ENCODE measurements around the gene PSMG4. TPM values are rescaled to one million over a fixed set of nuclear protein-coding genes. Genes with fewer than 3 reads are reported as not detected.

The PSMG4 gene
- total and polyA plus RNA-seq, 2 of the 8 experiments (the other 6 are each of a cell fraction or from before 2014, with no cell fraction given), result 40.6 to 113 TPM

DNA sequence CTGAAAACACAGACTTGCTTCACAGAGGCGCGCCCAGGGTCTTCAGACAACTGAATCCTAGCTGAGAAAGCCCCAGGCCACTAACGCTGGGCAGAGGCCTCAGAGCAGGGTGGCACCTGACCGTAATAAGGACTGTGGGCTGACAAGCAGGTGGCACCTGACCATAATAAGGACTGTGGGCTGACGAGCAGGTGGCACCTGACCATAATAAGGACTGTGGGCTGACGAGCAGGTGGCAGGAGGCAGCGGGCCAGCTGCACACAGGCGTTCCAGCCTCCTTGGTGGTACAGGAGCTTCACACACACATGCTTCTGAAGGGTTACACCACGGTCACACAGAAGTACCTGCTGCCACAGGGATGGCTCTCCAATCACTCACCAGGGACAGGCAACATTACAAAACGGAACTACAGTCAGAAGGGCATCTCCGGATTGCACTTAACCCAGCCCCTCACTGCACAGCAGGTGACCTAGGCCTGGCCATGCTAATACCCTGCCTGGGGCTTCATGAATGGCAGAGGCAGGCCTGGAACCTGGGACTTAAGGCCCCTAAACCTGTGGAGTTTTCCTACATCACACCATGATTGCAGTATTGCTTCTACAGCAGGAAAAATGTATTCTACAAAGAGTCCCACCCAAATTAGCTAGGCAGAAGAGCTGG, 50.8 kb downstream of the PSMG4 start:
- no peak overlapping the region for H3K4ac ChIP-seq (replicated peaks; ENCODE audit: insufficient read length, low read depth, low read length)
- no peak overlapping the region for H3K27ac ChIP-seq (ENCODE audit: low read depth, low read length)
- H3K79me2 ChIP-seq (ENCODE audit: control insufficient read depth in 1 of 2, insufficient read depth in 2 of 2, low read length in 2 of 2), result no peaks in the 10 kb centered on the region
- peaks cover 10% of the 10 kb centered on the region; the same call in 1 of the 2 replicates for H3K79me1 ChIP-seq (ENCODE audit: low read depth, low read length)
- DNase-seq (ENCODE audit: low read depth in 1 of 2, low spot score in 2 of 2), result no peak
- no peak for FAIRE-seq
- H3K4me1 ChIP-seq (replicated peaks in 1 of 4; ENCODE audit: control insufficient read depth in 3 of 4, insufficient read depth in 4 of 4, low read length in 3 of 4), result peaks cover 0 to 5% (median 2%) of the 10 kb centered on the region in 4 experiments; a peak in 3 of 7 replicates
- H3K23ac ChIP-seq (ENCODE audit: insufficient read length), result no peak overlapping the region
- H2BK20ac ChIP-seq (ENCODE audit: low read length), result no peak overlapping the region
- no peak overlapping the region for H3K56ac ChIP-seq (replicated peaks; ENCODE audit: insufficient read length, low read depth, low read length)
- no peak overlapping the region for H2BK5ac ChIP-seq (ENCODE audit: low read depth, low read length)
- H3K36me3 ChIP-seq (ENCODE audit: control insufficient read depth in 2 of 4, insufficient read depth in 4 of 4, low read length in 3 of 4), result no peaks in the 10 kb centered on the region
- CTCF ChIA-PET (ENCODE audit: partially characterized antibody), result interaction anchor here (0.6 to 1.2 kb wide), 3 partner anchors 8 to 84 kb away, joined by 3 to 4 read pairs (median 4); no protein-coding TSS in a partner anchor
- H2AK5ac ChIP-seq (ENCODE audit: low read depth, low read length), result no peak overlapping the region
- no peak overlapping the region for H3K4me2 ChIP-seq (ENCODE audit: insufficient read depth in 1 of 2, low read depth in 2 of 2, low read length in 2 of 2)
- no peaks in the 10 kb centered on the region for H3K27me3 ChIP-seq (replicated peaks in 1 of 4; ENCODE audit: control insufficient read depth in 3 of 4, extremely low read depth in 1 of 4, insufficient read depth in 3 of 4, low read length in 3 of 4)
- H4K5ac ChIP-seq (ENCODE audit: insufficient read length, low read depth, low read length), result no peak overlapping the region
- no peak overlapping the region for H3K4me3 ChIP-seq (ENCODE audit: extremely low read depth in 1 of 4, insufficient read depth in 2 of 4, low read depth in 3 of 4, low read length in 4 of 4)
- no peak overlapping the region for H2BK12ac ChIP-seq (ENCODE audit: low read depth, low read length)
- no peak overlapping the region for H4K91ac ChIP-seq (replicated peaks; ENCODE audit: insufficient read length, low read length)
- H3K23me2 ChIP-seq (ENCODE audit: low read depth, low read length), result no peaks in the 10 kb centered on the region
- no peak overlapping the region for H3K18ac ChIP-seq (ENCODE audit: extremely low read depth, low read length)
- no peaks in the 10 kb centered on the region for H3K9me3 ChIP-seq (ENCODE audit: insufficient read depth in 2 of 2, low read depth in 1 of 2, low read length in 1 of 2)
- H2BK120ac ChIP-seq (replicated peaks; ENCODE audit: low read depth, low read length), result no peak overlapping the region
- no peak overlapping the region for H3K9ac ChIP-seq (replicated peaks in 1 of 4; ENCODE audit: extremely low read depth in 1 of 4, low read depth in 3 of 4, low read length in 3 of 4)
- H2AFZ ChIP-seq (ENCODE audit: low read length), result no peak overlapping the region
- WGBS, 2 experiments (ENCODE audit: extremely low coverage in 1 of 2, insufficient coverage in 1 of 2, insufficient read length in 1 of 2, insufficient replicate concordance in 2 of 2, low coverage in 1 of 2, low lambda C conversion rate in 2 of 2, missing lambda C conversion rate in 1 of 2), result 89% methylated on average over 11 of the region's 11 CpGs; no CpG with 5 or more reads in 1 of the 2 experiments
- no peaks in the 10 kb centered on the region for H4K20me1 ChIP-seq (replicated peaks in 1 of 2; ENCODE audit: control insufficient read depth in 1 of 2, insufficient read depth in 2 of 2, low read length in 2 of 2)
- no peak overlapping the region for H2BK15ac ChIP-seq (ENCODE audit: low read length)
- H3K14ac ChIP-seq (ENCODE audit: insufficient read length), result no peak overlapping the region
- TF ChIP-seq POU5F1 (IDR thresholded peaks at IDR 0.05; ENCODE audit: low read depth, low read length), result no peak
- TF ChIP-seq CBX8 (IDR thresholded peaks at IDR 0.05; ENCODE audit: borderline replicate concordance, low read depth, low read length), result no peak
- no peak for TF ChIP-seq SP2 (IDR thresholded peaks at IDR 0.05; ENCODE audit: low read length)
- no peak for TF ChIP-seq RAD21 (IDR thresholded peaks at IDR 0.05 in 1 of 2, conservative IDR thresholded peaks at IDR 0.05 in 1 of 2; ENCODE audit: low read depth in 2 of 2, low read length in 2 of 2)
- TF ChIP-seq KDM5A (IDR thresholded peaks at IDR 0.05; ENCODE audit: low read length), result no peak
- no peak for TF ChIP-seq CBX5 (IDR thresholded peaks at IDR 0.05; ENCODE audit: low read depth, low read length)
- POLR2A ChIA-PET (ENCODE audit: partially characterized antibody), result interaction anchor here (0.7 kb wide), 1 partner anchor 19 kb away, joined by 5 read pairs; no protein-coding TSS in a partner anchor
- H4K8ac ChIP-seq (ENCODE audit: extremely low read depth, insufficient read depth, low read length), result no peak overlapping the region

Measured in H1 (cell line).